H1 (cell line): ENCODE data around the gene TBX2. TPM values are rescaled to one million over a fixed set of nuclear protein-coding genes. Genes with fewer than 3 reads are reported as not detected.

Source experiments
- CTCF ChIA-PET: fragments of 300-600 bp; sonication (Branson Sonifier 250); formaldehyde crosslinking; loops from one replicate; lab custom pipeline; 2021; ENCODE audit not compliant: partially characterized antibody; lab: Charles Lee
- POLR2A ChIA-PET: fragments of 300-600 bp; sonication (Branson Sonifier 250); formaldehyde crosslinking; loops from one replicate; lab custom pipeline; 2021; ENCODE audit warnings: inconsistent platforms; ENCODE audit not compliant: partially characterized antibody; lab: Charles Lee
- DNase-seq, 2 experiments: peaks; one replicate each; pipeline versions ENCODE4 v3.0.0 to v3.0.0-alpha.2; 2010 to 2022; ENCODE audit warnings: low spot score in 2 of 2, low read depth in 1 of 2, mixed read lengths in 1 of 2
- FAIRE-seq: peaks from 2 replicates; lab custom pipeline; 2011; peaks lifted over from hg19 to GRCh38; lab: Jason Lieb, UNC
- H2AFZ ChIP-seq: 2 replicates; pipeline ENCODE4 v1.8.1; 2012; ENCODE audit warnings: low read length, inconsistent platforms
- H2AK5ac ChIP-seq: 2 replicates; pipeline ENCODE4 v1.6.1; 2013; ENCODE audit warnings: low read depth, low read length
- H2BK120ac ChIP-seq: replicated peaks from 2 replicates; pipeline ENCODE3; 2013; ENCODE audit warnings: low read depth, low read length, inconsistent platforms
- H2BK12ac ChIP-seq: 2 replicates; pipeline ENCODE4 v1.6.1; 2013; ENCODE audit warnings: low read depth, low read length
- H2BK15ac ChIP-seq: 2 replicates; pipeline ENCODE4 v1.6.1; 2013; ENCODE audit warnings: low read length
- H2BK20ac ChIP-seq: 2 replicates; pipeline ENCODE4 v1.6.1; 2013; ENCODE audit warnings: low read length
- H2BK5ac ChIP-seq: 2 replicates; pipeline ENCODE4 v1.6.1; 2013; ENCODE audit warnings: low read depth, low read length
- H3K14ac ChIP-seq: 2 replicates; pipeline ENCODE4 v1.6.1; 2013; ENCODE audit warnings: inconsistent platforms; ENCODE audit not compliant: insufficient read length
- H3K18ac ChIP-seq: 2 replicates; pipeline ENCODE4 v1.6.1; 2013; ENCODE audit warnings: low read length; ENCODE audit errors: extremely low read depth
- H3K23ac ChIP-seq: 2 replicates; pipeline ENCODE4 v1.6.1; 2013; ENCODE audit warnings: inconsistent platforms; ENCODE audit not compliant: insufficient read length
- H3K23me2 ChIP-seq: 2 replicates; pipeline ENCODE4 v1.6.1; 2013; ENCODE audit warnings: low read depth, low read length
- H3K27ac ChIP-seq: 2 replicates; pipeline ENCODE4 v1.6.1; 2011; ENCODE audit warnings: low read depth, low read length, inconsistent platforms
- H3K27me3 ChIP-seq, 4 experiments: replicated peaks in 1 of 4; 1 replicate in 1 of 4; 2 replicates in 3 of 4; pipeline versions ENCODE4 v1.6.1 to v1.8.1; 2011 to 2013; ENCODE audit warnings: low read length in 3 of 4, mild to moderate bottlenecking in 3 of 4, inconsistent platforms in 2 of 4, mixed read lengths in 2 of 4, moderate library complexity in 1 of 4; ENCODE audit not compliant: control insufficient read depth in 3 of 4, insufficient read depth in 3 of 4; ENCODE audit errors: extremely low read depth in 1 of 4
- H3K36me3 ChIP-seq, 4 experiments: 2 replicates each; pipeline versions ENCODE4 v1.6.1 to v1.8.1; 2011 to 2013; ENCODE audit warnings: mild to moderate bottlenecking in 4 of 4, low read length in 3 of 4, moderate library complexity in 2 of 4, control low read depth in 1 of 4, inconsistent platforms in 1 of 4; ENCODE audit not compliant: insufficient read depth in 4 of 4, control insufficient read depth in 2 of 4
- H3K4ac ChIP-seq: replicated peaks from 2 replicates; pipeline ENCODE3; 2013; ENCODE audit warnings: low read length, low read depth, mixed read lengths, inconsistent platforms; ENCODE audit not compliant: insufficient read length
- H3K4me1 ChIP-seq, 4 experiments: replicated peaks in 1 of 4; 1 replicate in 1 of 4; 2 replicates in 3 of 4; pipeline versions ENCODE4 v1.6.1 to v1.8.1; 2011 to 2013; ENCODE audit warnings: low read length in 3 of 4, inconsistent platforms in 2 of 4, mixed read lengths in 1 of 4; ENCODE audit not compliant: insufficient read depth in 4 of 4, control insufficient read depth in 3 of 4
- H3K4me2 ChIP-seq, 2 experiments: 2 replicates each; pipeline versions ENCODE4 v1.6.1 to v1.8.1; 2011 to 2013; ENCODE audit warnings: low read depth in 2 of 2, low read length in 2 of 2, control low read depth in 1 of 2, inconsistent platforms in 1 of 2, mild to moderate bottlenecking in 1 of 2; ENCODE audit not compliant: insufficient read depth in 1 of 2
- H3K4me3 ChIP-seq, 4 experiments: fragments of 200-600, 300-600 bp in 1 of 4; sonication (generic), shearing (Covaris generic), sonication (Bioruptor Twin) in 1 of 4; 2 replicates each; pipeline versions ENCODE4 v1.5.1 to v1.8.1; 2011 to 2016; ENCODE audit warnings: low read length in 4 of 4, low read depth in 3 of 4, control low read depth in 2 of 4, inconsistent platforms in 2 of 4, mild to moderate bottlenecking in 2 of 4, mixed read lengths in 1 of 4, moderate library complexity in 1 of 4; ENCODE audit not compliant: insufficient read depth in 2 of 4; ENCODE audit errors: extremely low read depth in 1 of 4
- H3K56ac ChIP-seq: replicated peaks from 2 replicates; pipeline ENCODE3; 2013; ENCODE audit warnings: low read depth, mild to moderate bottlenecking, mixed read lengths, low read length, inconsistent platforms; ENCODE audit not compliant: insufficient read length
- H3K79me1 ChIP-seq: 2 replicates; pipeline ENCODE4 v1.6.1; 2013; ENCODE audit warnings: low read depth, low read length, control low read depth
- H3K79me2 ChIP-seq, 2 experiments: 2 replicates each; pipeline versions ENCODE4 v1.6.1 to v1.8.1; 2012 to 2013; ENCODE audit warnings: low read length in 2 of 2, mild to moderate bottlenecking in 2 of 2, inconsistent platforms in 1 of 2; ENCODE audit not compliant: insufficient read depth in 2 of 2, control insufficient read depth in 1 of 2
- H3K9ac ChIP-seq, 4 experiments: replicated peaks in 1 of 4; 1 replicate in 1 of 4; 2 replicates in 3 of 4; pipeline versions ENCODE4 v1.6.1 to v1.8.1; 2011 to 2013; ENCODE audit warnings: low read depth in 3 of 4, low read length in 3 of 4, control low read depth in 2 of 4, mild to moderate bottlenecking in 2 of 4, moderate library complexity in 2 of 4, inconsistent platforms in 1 of 4; ENCODE audit errors: extremely low read depth in 1 of 4
- H3K9me3 ChIP-seq, 2 experiments: 2 replicates each; pipeline versions ENCODE4 v1.6.1 to v1.8.1; 2012 to 2013; ENCODE audit warnings: mild to moderate bottlenecking in 2 of 2, moderate library complexity in 2 of 2, control low read depth in 1 of 2, inconsistent platforms in 1 of 2, low read depth in 1 of 2, low read length in 1 of 2, mixed read lengths in 1 of 2; ENCODE audit not compliant: insufficient read depth in 2 of 2
- H4K20me1 ChIP-seq, 2 experiments: replicated peaks in 1 of 2; 2 replicates each; pipeline versions ENCODE3 to v1.8.1; 2011 to 2013; ENCODE audit warnings: inconsistent platforms in 2 of 2, low read length in 2 of 2, mild to moderate bottlenecking in 1 of 2; ENCODE audit not compliant: insufficient read depth in 2 of 2, control insufficient read depth in 1 of 2
- H4K5ac ChIP-seq: 2 replicates; pipeline ENCODE4 v1.6.1; 2013; ENCODE audit warnings: low read length, low read depth, mixed read lengths, inconsistent platforms; ENCODE audit not compliant: insufficient read length
- H4K8ac ChIP-seq: 2 replicates; pipeline ENCODE4 v1.8.0; 2013; ENCODE audit warnings: mild to moderate bottlenecking, moderate library complexity, low read length, inconsistent platforms; ENCODE audit not compliant: insufficient read depth; ENCODE audit errors: extremely low read depth
- H4K91ac ChIP-seq: replicated peaks from 2 replicates; pipeline ENCODE3; 2013; ENCODE audit warnings: low read length, mixed read lengths, inconsistent platforms; ENCODE audit not compliant: insufficient read length
- CHD2 ChIP-seq: IDR thresholded peaks from 2 replicates; pipeline ENCODE4 v1.6.1; 2012; ENCODE audit warnings: low read length, improper control_type of control experiment
- EGR1 ChIP-seq: IDR thresholded peaks from 2 replicates; pipeline ENCODE4 v1.6.1; 2011; ENCODE audit warnings: low read depth, low read length, borderline replicate concordance
- HDAC6 ChIP-seq: IDR thresholded peaks from one replicate; pipeline ENCODE4 v1.7.1; 2012; ENCODE audit warnings: low read depth, mild to moderate bottlenecking, inconsistent platforms, low read length, moderate library complexity
- MAFK ChIP-seq: IDR thresholded peaks from 2 replicates; pipeline ENCODE4 v1.6.1; 2012; ENCODE audit warnings: low read depth, mild to moderate bottlenecking, improper control_type of control experiment, low read length
- POLR2A ChIP-seq, 2 experiments: IDR thresholded peaks; 1 replicate in 1 of 2; 2 replicates in 1 of 2; pipeline ENCODE4 v1.6.1; 2011; ENCODE audit warnings: low read depth in 2 of 2, low read length in 2 of 2, mild to moderate bottlenecking in 2 of 2; ENCODE audit errors: control extremely low read depth in 1 of 2
- SIN3A ChIP-seq, 2 experiments: IDR thresholded peaks in 1 of 2; conservative IDR thresholded peaks in 1 of 2; 2 replicates each; pipeline ENCODE4 v1.6.1; 2011 to 2012; ENCODE audit warnings: low read length in 2 of 2, improper control_type of control experiment in 1 of 2, low read depth in 1 of 2, mild to moderate bottlenecking in 1 of 2
- SIRT6 ChIP-seq: IDR thresholded peaks from one replicate; pipeline ENCODE4 v1.7.1; 2012; ENCODE audit warnings: low read length, inconsistent platforms
- TAF1 ChIP-seq: IDR thresholded peaks from 2 replicates; pipeline ENCODE4 v1.6.1; 2011; ENCODE audit warnings: mild to moderate bottlenecking, low read depth, low read length
- TCF12 ChIP-seq: IDR thresholded peaks from 2 replicates; pipeline ENCODE4 v1.6.1; 2011; ENCODE audit warnings: low read depth, mild to moderate bottlenecking, low read length
- WGBS, 2 experiments: shearing (Covaris generic) in 1 of 2; methylation state at CpG; one replicate each; pipeline versions ENCODE4 v1.1.6 to v1.1.7; 2013 to 2015; ENCODE audit warnings: low lambda C conversion rate in 2 of 2, mixed read lengths in 2 of 2, inconsistent platforms in 1 of 2, low coverage in 1 of 2, missing lambda C conversion rate in 1 of 2; ENCODE audit not compliant: insufficient replicate concordance in 2 of 2, insufficient coverage in 1 of 2, insufficient read length in 1 of 2; ENCODE audit errors: extremely low coverage in 1 of 2, missing lambda C conversion rate in 1 of 2; 5-methylcytosine and 5-hydroxymethylcytosine counted together
- polyA plus RNA-seq, 7 experiments: library from polyadenylated mRNA; depleted of rRNA in 3 of 7; stranded (reverse) in 5 of 7; unstranded in 2 of 7; fragments of >200 nt in 5 of 7; fragments of 200-250 nt in 2 of 7; gene quantifications; 1 replicate in 5 of 7; 2 replicates in 1 of 7; 4 replicates in 1 of 7; pipeline versions ENCODE4 v1.2.1 to v1.2.3, GENCODE V29; 2011 to 2013; ENCODE audit warnings: missing spikeins in 2 of 7, mixed read lengths in 2 of 7
- total RNA-seq: library from RNA; stranded (reverse); fragmentation: NEBNext Ultra II Directional; extraction: Animal tissue kit (Norgen Biotek cat#: 25700); gene quantifications from 2 replicates; pipeline ENCODE4 v1.2.1, GENCODE V29; 2021
- TF ChIP-seq, protein P1 (sequence below): IDR thresholded peaks from 2 replicates; pipeline ENCODE4 v1.6.1; 2012; ENCODE audit warnings: inconsistent platforms
- TF ChIP-seq, protein P2 (sequence below): IDR thresholded peaks from 2 replicates; pipeline ENCODE4 v1.6.1; 2012; ENCODE audit warnings: low read length, inconsistent platforms

TBX2 gene
- total and polyA plus RNA-seq, 2 of the 8 experiments (the other 6 are each of a cell fraction or from before 2014, with no cell fraction given): not detected

DNA sequence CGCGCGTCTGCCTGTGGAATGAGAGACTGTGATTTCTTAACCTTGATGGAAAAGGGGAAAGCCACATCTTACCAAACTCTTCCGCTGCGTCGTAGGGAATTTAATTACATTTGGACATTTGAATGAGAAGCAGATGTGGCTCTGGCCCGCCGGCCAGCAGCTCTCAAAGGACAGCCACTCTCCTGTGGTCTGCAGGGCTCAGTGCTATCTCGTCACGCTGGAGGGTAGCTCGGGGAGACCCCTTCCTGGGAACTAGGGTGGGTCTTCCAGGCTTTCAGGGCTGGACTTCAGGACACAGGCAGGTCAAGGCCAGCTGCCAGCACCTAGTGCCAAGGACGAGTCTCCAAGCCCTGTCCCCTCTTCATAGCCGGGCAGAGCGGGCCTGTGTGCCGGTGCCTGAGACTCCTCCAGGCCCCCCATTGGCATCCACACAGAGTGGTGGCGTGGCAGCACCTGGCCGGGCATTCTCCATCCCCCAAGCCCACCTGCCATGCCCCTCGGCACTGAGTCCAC lies 15.9 kb upstream of the TBX2 start:
- Histone ChIP-seq H3K36me3 (no peaks in the 10 kb centered on the region), H2BK120ac (no peak overlapping the region), H2AFZ (no peak overlapping the region), H2BK12ac (no peak overlapping the region), H3K56ac (no peak overlapping the region), H3K9ac (no peak overlapping the region), H3K4me1 (peaks cover 0 to 2% (median 0%) of the 10 kb centered on the region in 4 experiments; a peak in 3 of 7 replicates), H3K23me2 (no peaks in the 10 kb centered on the region), H2BK15ac (no peak overlapping the region), H3K27ac (no peak overlapping the region), H3K79me1 (no peaks in the 10 kb centered on the region; the same call in 1 of the 2 replicates), H2BK5ac (no peak overlapping the region), H3K14ac (no peak overlapping the region), H3K79me2 (no peaks in the 10 kb centered on the region), H3K18ac (no peak overlapping the region), H3K9me3 (no peaks in the 10 kb centered on the region), H3K4me2 (no peak overlapping the region), H4K91ac (no peak overlapping the region), H3K27me3 (no peaks in the 10 kb centered on the region), H3K23ac (no peak overlapping the region), H4K8ac (no peak overlapping the region), H4K20me1 (no peaks in the 10 kb centered on the region), H3K4ac (no peak overlapping the region), H3K4me3 (no peak overlapping the region), H2AK5ac (no peak overlapping the region), H2BK20ac (no peak overlapping the region), H4K5ac (no peak overlapping the region)
- TF ChIP-seq MAFK (no peak), SIN3A (conservative IDR thresholded peaks at IDR 0.05 in 1 of 2, IDR thresholded peaks at IDR 0.05 in 1 of 2; ENCODE audit: low read depth in 1 of 2, low read length in 2 of 2) (no peak), POLR2A (IDR thresholded peaks at IDR 0.05; ENCODE audit: control extremely low read depth in 1 of 2, low read depth in 2 of 2, low read length in 2 of 2) (no peak), EGR1 (no peak), CHD2 (no peak), TAF1 (no peak), SIRT6 (no peak), HDAC6 (no peak), TCF12 (no peak)
- TF ChIP-seq, protein P1, sequence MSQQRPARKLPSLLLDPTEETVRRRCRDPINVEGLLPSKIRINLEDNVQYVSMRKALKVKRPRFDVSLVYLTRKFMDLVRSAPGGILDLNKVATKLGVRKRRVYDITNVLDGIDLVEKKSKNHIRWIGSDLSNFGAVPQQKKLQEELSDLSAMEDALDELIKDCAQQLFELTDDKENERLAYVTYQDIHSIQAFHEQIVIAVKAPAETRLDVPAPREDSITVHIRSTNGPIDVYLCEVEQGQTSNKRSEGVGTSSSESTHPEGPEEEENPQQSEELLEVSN: no peak
- TF ChIP-seq, protein P2, sequence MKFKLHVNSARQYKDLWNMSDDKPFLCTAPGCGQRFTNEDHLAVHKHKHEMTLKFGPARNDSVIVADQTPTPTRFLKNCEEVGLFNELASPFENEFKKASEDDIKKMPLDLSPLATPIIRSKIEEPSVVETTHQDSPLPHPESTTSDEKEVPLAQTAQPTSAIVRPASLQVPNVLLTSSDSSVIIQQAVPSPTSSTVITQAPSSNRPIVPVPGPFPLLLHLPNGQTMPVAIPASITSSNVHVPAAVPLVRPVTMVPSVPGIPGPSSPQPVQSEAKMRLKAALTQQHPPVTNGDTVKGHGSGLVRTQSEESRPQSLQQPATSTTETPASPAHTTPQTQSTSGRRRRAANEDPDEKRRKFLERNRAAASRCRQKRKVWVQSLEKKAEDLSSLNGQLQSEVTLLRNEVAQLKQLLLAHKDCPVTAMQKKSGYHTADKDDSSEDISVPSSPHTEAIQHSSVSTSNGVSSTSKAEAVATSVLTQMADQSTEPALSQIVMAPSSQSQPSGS: no peak
- FAIRE-seq (no peak), DNase-seq (no peak)
- 91% methylated on average over 18 of the region's 18 CpGs; no CpG with 5 or more reads in 1 of the 2 experiments for WGBS, 2 experiments
- ChIA-PET POLR2A (no interaction called here), CTCF (interaction anchor here (0.9 to 1.5 kb wide), 6 partner anchors 11 to 412 kb away, joined by 3 to 5 read pairs (median 3); no protein-coding TSS in a partner anchor)
